ENCODE data around the gene HMOX1.

HMOX1 gene

GRCh38 chr22:35397095-35397904 is 16.4 kb downstream of the HMOX1 start:
- peak; percentile 57 for DNase-seq (ENCODE audit: low read depth)
- no peak overlapping the region for H3K4me3 ChIP-seq (ENCODE audit: low read depth, low read length)
- TF ChIP-seq POLR2A (IDR thresholded peaks at IDR 0.05; ENCODE audit: extremely low read depth, insufficient read length) (no peak), CTCF (IDR thresholded peaks at IDR 0.05; ENCODE audit: low read depth, low read length) (no peak), MYC (IDR thresholded peaks at IDR 0.05; ENCODE audit: low read depth, low read length) (no peak)
- TF ChIP-seq, protein P1, sequence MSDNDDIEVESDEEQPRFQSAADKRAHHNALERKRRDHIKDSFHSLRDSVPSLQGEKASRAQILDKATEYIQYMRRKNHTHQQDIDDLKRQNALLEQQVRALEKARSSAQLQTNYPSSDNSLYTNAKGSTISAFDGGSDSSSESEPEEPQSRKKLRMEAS (IDR thresholded peaks at IDR 0.05; ENCODE audit: low read depth, low read length), result no peak

DNA sequence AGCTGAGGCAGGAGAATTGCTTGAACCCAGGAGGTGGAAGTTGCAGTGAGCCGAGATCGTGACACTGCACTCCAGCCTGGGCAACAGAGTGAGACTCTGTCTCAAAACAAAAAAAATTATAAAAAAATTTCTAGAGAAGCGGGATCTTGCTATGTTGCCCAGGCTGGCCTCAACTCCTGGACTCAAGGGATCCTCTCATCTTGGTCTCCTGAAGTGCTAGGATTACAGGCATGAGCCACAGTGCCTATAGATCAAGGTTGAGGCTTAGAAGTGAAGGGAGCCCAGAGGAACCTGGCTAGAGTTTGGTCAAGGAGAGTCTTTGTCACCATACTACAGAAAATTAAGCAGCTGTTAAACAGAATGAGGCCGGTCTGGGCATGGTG is 17.7 kb downstream of the HMOX1 start:
- H3K4me3 ChIP-seq (ENCODE audit: low read depth, low read length), result peak overlapping the region; percentile 82
- no peak for TF ChIP-seq POLR2A (IDR thresholded peaks at IDR 0.05; ENCODE audit: extremely low read depth, insufficient read length)
- no peak for TF ChIP-seq CTCF (IDR thresholded peaks at IDR 0.05; ENCODE audit: low read depth, low read length)
- no peak for TF ChIP-seq MYC (IDR thresholded peaks at IDR 0.05; ENCODE audit: low read depth, low read length)
- TF ChIP-seq, protein P1 (IDR thresholded peaks at IDR 0.05; ENCODE audit: low read depth, low read length), result no peak
- no peak for DNase-seq (ENCODE audit: low read depth)

DNA sequence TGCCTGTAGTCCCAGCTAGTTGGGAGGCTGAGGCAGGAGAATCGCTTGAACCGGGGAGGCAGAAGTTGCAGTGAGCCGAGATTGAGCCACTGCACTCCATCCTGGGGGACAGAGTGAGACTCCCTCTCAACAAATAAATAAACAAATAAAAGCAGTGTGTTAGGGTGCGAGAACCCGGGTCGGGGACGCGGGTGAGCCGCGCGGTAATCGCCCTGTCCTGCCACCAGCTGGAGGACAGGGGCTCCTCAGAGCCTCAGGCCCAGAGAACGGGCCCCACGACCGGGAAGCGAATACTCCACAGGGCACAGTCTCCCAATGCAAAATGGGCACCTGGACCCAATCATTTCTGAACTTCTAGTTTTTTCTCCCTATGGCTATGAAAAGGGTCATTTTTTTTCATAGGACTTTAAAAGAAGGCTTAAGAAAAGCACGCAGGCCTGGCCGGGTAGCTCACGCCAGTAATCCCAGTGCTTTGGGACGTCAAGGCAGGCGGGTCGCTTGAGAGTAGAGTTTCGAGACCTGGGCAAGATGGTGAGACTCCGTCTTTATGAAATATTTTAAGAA is 18.3 kb downstream of the HMOX1 start:
- DNase-seq (ENCODE audit: low read depth), result peak; percentile 65
- TF ChIP-seq, protein P1 (IDR thresholded peaks at IDR 0.05; ENCODE audit: low read depth, low read length), result no peak
- TF ChIP-seq CTCF (IDR thresholded peaks at IDR 0.05; ENCODE audit: low read depth, low read length), result no peak
- TF ChIP-seq MYC (IDR thresholded peaks at IDR 0.05; ENCODE audit: low read depth, low read length), result no peak
- peak overlapping the region; percentile 82 for H3K4me3 ChIP-seq (ENCODE audit: low read depth, low read length)

DNA sequence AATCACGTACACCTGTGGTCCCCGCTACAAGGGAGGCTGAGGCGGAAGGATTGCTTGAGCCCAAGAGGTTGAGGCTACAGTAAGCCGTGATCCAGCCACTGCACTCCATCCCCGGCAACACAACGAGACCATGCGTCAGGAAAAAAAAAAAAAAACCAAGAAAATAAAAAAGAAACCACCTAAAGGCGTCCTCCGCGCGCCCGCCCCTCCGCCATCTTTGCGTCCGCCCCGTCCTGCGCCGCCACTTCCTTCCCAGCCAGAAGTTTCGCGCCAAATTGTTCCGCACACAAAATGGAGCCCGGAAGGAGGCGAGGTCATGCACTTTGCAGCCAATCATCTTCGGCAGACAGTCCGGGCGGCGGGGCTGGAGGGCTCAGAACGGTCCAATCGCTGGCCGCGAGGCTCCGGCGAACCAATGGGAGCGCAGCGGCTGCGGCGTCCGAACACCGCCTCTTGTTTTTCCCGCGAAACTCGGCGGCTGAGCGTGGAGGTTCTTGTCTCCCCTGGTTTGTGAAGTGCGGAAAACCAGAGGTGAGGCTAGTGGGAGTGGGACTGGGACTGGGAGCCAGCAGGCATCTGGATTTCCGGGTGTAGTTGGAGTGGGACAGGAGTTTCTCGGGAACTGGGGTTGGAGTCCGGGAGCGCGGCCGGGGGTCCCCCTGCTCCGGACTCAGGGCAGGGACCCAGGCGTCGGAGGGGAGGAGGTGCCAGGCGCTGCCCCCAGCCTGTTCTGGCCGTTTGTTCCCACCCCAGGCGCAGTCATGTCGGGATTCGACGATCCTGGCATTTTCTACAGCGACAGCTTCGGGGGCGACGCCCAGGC is 19.0 kb downstream of the HMOX1 start, which contains the start of gene MCM5:
Gene MCM5, plus strand, starts transcription at position 463 of the 823 bp plus-strand sequence. Its CDS starts 299 bp downstream, at position 762.
- DNase-seq (ENCODE audit: low read depth), result peak; percentile 98
- peak within 1 kb of the TSS; percentile 82 for H3K4me3 ChIP-seq (ENCODE audit: low read depth, low read length)
- TF ChIP-seq, protein P1 (IDR thresholded peaks at IDR 0.05; ENCODE audit: low read depth, low read length), result no peak
- TF ChIP-seq MYC (IDR thresholded peaks at IDR 0.05; ENCODE audit: low read depth, low read length) (peak; percentile 11; the same call in 1 of the 2 replicates), POLR2A (IDR thresholded peaks at IDR 0.05; ENCODE audit: extremely low read depth, insufficient read length) (peak; percentile 68)

DNA sequence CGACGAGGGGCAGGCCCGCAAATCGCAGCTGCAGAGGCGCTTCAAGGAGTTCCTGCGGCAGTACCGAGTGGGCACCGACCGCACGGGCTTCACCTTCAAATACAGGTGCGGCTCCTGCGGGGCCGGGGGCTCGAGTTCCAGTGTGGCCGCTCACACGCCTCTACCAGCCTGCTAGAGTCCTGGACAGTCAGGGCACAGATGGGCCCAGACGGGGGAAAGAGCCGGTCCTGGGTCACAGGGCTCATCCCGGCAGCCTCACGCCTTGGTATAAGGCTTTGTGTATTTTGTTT is 19.6 kb downstream of the HMOX1 start:
- no peak for DNase-seq (ENCODE audit: low read depth)
- H3K4me3 ChIP-seq (ENCODE audit: low read depth, low read length), result peak overlapping the region; percentile 82
- TF ChIP-seq POLR2A (IDR thresholded peaks at IDR 0.05; ENCODE audit: extremely low read depth, insufficient read length), result no peak
- no peak for TF ChIP-seq CTCF (IDR thresholded peaks at IDR 0.05; ENCODE audit: low read depth, low read length)
- TF ChIP-seq MYC (IDR thresholded peaks at IDR 0.05; ENCODE audit: low read depth, low read length), result no peak
- TF ChIP-seq, protein P1 (IDR thresholded peaks at IDR 0.05; ENCODE audit: low read depth, low read length), result no peak

Measured in NB4 (cell line).